Mucosa of descending colon (tissue), 3 donors: Measurements from ENCODE around the gene TRAPPC3L. TPM values are rescaled to one million over a fixed set of nuclear protein-coding genes. Genes with fewer than 3 reads are reported as not detected.
A peak's percentile ranks its signal among the peaks of the same experiment; 100 is the strongest.

Source experiments
- ATAC-seq: fragments of 200-7000 bp; cut with Tn5 transposase; one replicate; pipeline ENCODE4 v1.9.1; 2020; ENCODE audit warnings: mild to moderate bottlenecking, moderate library complexity
- DNase-seq, 3 donors: peaks; one replicate each; pipeline ENCODE4 v3.0.0-alpha.2; 2020
- H3K36me3 ChIP-seq: fragments of 200-600 bp; one replicate; pipeline ENCODE4 v1.8.0; 2021; ENCODE audit warnings: low read depth, mild to moderate bottlenecking
- H3K4me1 ChIP-seq: fragments of 200-600 bp; one replicate; pipeline ENCODE4 v1.8.0; 2021; ENCODE audit warnings: low read depth, mild to moderate bottlenecking
- H3K4me3 ChIP-seq: fragments of 200-600 bp; one replicate; pipeline ENCODE4 v1.8.0; 2021; ENCODE audit warnings: mild to moderate bottlenecking
- H3K9me3 ChIP-seq: fragments of 200-600 bp; one replicate; pipeline ENCODE4 v1.8.0; 2021; ENCODE audit warnings: mild to moderate bottlenecking
- CTCF ChIP-seq: fragments of 200-600 bp; IDR thresholded peaks from one replicate; pipeline ENCODE4 v1.8.0; 2022; ENCODE audit warnings: antibody characterized with exemption, mild to moderate bottlenecking
- intact Hi-C, 2 donors: fragments of 100-400 bp; cut with DNase I in 1 of 2; cut with micrococcal nuclease in 1 of 2; formaldehyde crosslinking; loops; one replicate each; pipeline versions ENCODE4 v1.11.0 to v1.11.1; 2022; cut with DNase I, micrococcal nuclease
- total RNA-seq, 3 donors: library from RNA; stranded (reverse); fragmentation: NEBNext Ultra II Directional in 2 of 3; extraction: Animal tissue kit (Norgen Biotek cat#: 25700) in 2 of 3; gene quantifications; one replicate each; pipeline versions ENCODE4 v1.2.1 to v1.2.4, GENCODE V29; 2021 to 2023
- donor health status: DM: no; HTN: no; CAD: no; lungs with moderate emphysema.
- donor health status: DM: no; HTN: no; CAD: no.
- donor health status: DM: no; HTN: yes; CAD: no.

The TRAPPC3L gene
- total RNA-seq, 3 donors from 2014 or later, result not detected

- intact Hi-C loops, result no loop called here
- Histone ChIP-seq H3K4me3 (no peak overlapping the region), H3K9me3 (no peaks in the 10 kb centered on the region), H3K36me3 (no peaks in the 10 kb centered on the region), H3K4me1 (no peaks in the 10 kb centered on the region)
- DNase-seq (no peak), ATAC-seq (no peak)
- TF ChIP-seq CTCF, result no peak
These were observed 18.3 kb upstream of the TRAPPC3L start for GRCh38 chr6:116563830-116564229.

GRCh38 chr6:116562614-116563013 lies 17.1 kb upstream of the TRAPPC3L start:
- ATAC-seq, result no peak
- intact Hi-C loops, result no loop called here
- no peak overlapping the region for H3K4me3 ChIP-seq
- DNase-seq, result no peak
- no peaks in the 10 kb centered on the region for H3K9me3 ChIP-seq
- no peaks in the 10 kb centered on the region for H3K4me1 ChIP-seq
- TF ChIP-seq CTCF, result no peak
- no peaks in the 10 kb centered on the region for H3K36me3 ChIP-seq

DNA sequence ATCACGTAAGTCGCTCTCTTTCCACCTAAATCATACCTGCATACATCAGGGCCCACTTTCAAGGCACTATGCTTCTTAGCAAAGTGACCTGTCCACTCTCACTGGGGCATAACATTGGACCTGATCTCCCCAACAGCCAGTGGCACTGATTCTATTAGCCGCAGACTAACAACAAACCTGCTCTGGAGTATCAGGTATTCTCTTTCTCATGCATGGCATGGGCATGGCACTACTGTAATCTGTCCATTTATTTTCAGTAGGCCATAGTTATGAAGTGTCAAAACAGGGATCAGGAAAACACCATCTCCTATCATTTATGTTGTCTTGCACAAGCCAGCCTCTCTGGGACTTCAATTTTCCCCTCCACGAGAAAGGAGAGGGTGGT lies 16.5 kb upstream of the TRAPPC3L start:
- DNase-seq (no peak), ATAC-seq (no peak)
- no peak overlapping the region for H3K4me3 ChIP-seq
- no peaks in the 10 kb centered on the region for H3K4me1 ChIP-seq
- intact Hi-C loops, result no loop called here
- H3K36me3 ChIP-seq, result no peaks in the 10 kb centered on the region
- H3K9me3 ChIP-seq, result no peaks in the 10 kb centered on the region
- no peak for TF ChIP-seq CTCF

DNA sequence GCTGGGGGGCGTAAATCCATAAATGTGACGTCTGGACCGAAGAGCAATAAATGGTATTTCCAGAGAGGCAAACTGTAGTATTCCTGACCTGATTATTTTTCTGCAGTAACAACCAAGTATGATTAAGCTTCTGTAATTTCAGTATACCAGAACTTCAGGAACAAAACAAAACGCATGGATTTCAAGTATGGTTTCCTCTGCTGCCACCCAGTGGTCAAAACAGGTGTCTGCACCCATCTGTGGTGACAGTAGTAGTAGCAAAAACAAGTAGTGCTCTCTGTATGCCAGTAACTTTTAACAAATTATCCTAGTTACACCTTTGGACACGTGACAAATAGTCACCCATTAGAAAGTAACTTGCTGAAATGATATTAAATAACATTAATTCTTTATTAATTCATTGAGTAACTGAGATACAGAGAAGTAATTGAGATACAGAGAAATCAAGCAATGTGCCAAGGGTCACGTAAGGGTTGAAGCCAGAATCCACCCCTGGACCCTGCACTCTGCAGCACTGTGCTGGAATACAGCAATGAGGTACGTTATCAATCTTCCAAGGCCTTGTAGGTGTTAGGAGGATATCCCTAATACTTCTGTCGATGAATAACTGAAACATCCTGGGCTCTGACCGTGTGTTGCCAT lies 16.0 kb upstream of the TRAPPC3L start:
- no peaks in the 10 kb centered on the region for H3K4me1 ChIP-seq
- no peaks in the 10 kb centered on the region for H3K9me3 ChIP-seq
- H3K36me3 ChIP-seq, result no peaks in the 10 kb centered on the region
- ATAC-seq (peak; percentile 89), DNase-seq (peak; percentile 43 to 88 (median 75))
- intact Hi-C loops, result no loop called here
- no peak overlapping the region for H3K4me3 ChIP-seq
- peak; percentile 80 for TF ChIP-seq CTCF

GRCh38 chr6:116560130-116560529 lies 14.6 kb upstream of the TRAPPC3L start:
- no peak for ATAC-seq
- intact Hi-C loops, result no loop called here
- H3K4me3 ChIP-seq, result no peak overlapping the region
- H3K4me1 ChIP-seq, result no peaks in the 10 kb centered on the region
- H3K9me3 ChIP-seq, result no peaks in the 10 kb centered on the region
- no peak for TF ChIP-seq CTCF
- DNase-seq, result no peak
- no peaks in the 10 kb centered on the region for H3K36me3 ChIP-seq

GRCh38 chr6:116557893-116558292 lies 12.4 kb upstream of the TRAPPC3L start:
- peak in 1 of 3 donors; percentile 7 for DNase-seq
- intact Hi-C loops, result no loop called here
- peak; percentile 34 for ATAC-seq

More at GRCh38 chr6:116557893-116558292, 12.4 kb upstream of the TRAPPC3L start:
- TF ChIP-seq CTCF, result no peak
- Histone ChIP-seq H3K4me3 (no peak overlapping the region), H3K4me1 (no peaks in the 10 kb centered on the region), H3K36me3 (no peaks in the 10 kb centered on the region), H3K9me3 (no peaks in the 10 kb centered on the region)
